DND-41 (cell line): ENCODE data around the gene BTN2A1.
"Not testable (repeated sequence)": the region's sequence is repeated elsewhere in the genome, so short reads cannot be mapped to it uniquely, and the experiment has no call there.

Source experiments
- ATAC-seq: fragments of 200-7000 bp; cut with Tn5 transposase; 3 replicates; pipeline ENCODE4 v1.9.1; 2021; ENCODE audit warnings: low read depth; ENCODE audit not compliant: insufficient read depth
- DNase-seq: peaks from one replicate; pipeline ENCODE4 v3.0.0-alpha.2; 2020
- H2AFZ ChIP-seq: 2 replicates; pipeline ENCODE4 v1.6.0; 2012; ENCODE audit warnings: low read depth, low read length
- H3K27ac ChIP-seq: 2 replicates; pipeline ENCODE4 v1.5.1; 2012; ENCODE audit warnings: low read length, inconsistent platforms
- H3K27me3 ChIP-seq: fragments of 200-600 bp; sonication (generic); 2 replicates; pipeline ENCODE4 v1.6.0; 2012; ENCODE audit warnings: low read length, mild to moderate bottlenecking, inconsistent platforms; ENCODE audit not compliant: insufficient read depth, poor library complexity
- H3K36me3 ChIP-seq: 2 replicates; pipeline ENCODE4 v1.5.1; 2012; ENCODE audit warnings: low read length, inconsistent platforms; ENCODE audit not compliant: insufficient read depth
- H3K4me1 ChIP-seq: 2 replicates; pipeline ENCODE4 v1.5.1; 2012; ENCODE audit warnings: mild to moderate bottlenecking, low read length; ENCODE audit not compliant: insufficient read depth
- H3K4me2 ChIP-seq: 2 replicates; pipeline ENCODE4 v1.6.0; 2012; ENCODE audit warnings: mild to moderate bottlenecking, moderate library complexity, low read length, inconsistent platforms; ENCODE audit not compliant: insufficient read depth
- H3K4me3 ChIP-seq, 2 experiments: fragments of 200-600 bp in 1 of 2; shearing (Covaris generic) in 1 of 2; 2 replicates each; pipeline ENCODE4 v1.5.1; 2012 to 2016; ENCODE audit warnings: inconsistent platforms in 2 of 2, low read length in 2 of 2, mild to moderate bottlenecking in 2 of 2, low read depth in 1 of 2, moderate library complexity in 1 of 2
- H3K79me2 ChIP-seq: 2 replicates; pipeline ENCODE4 v1.6.0; 2012; ENCODE audit warnings: low read length, inconsistent platforms; ENCODE audit not compliant: insufficient read depth
- H3K9ac ChIP-seq: 2 replicates; pipeline ENCODE4 v1.6.0; 2012; ENCODE audit warnings: low read depth, mild to moderate bottlenecking, inconsistent platforms, low read length, moderate library complexity
- H3K9me3 ChIP-seq: 2 replicates; pipeline ENCODE4 v1.5.1; 2012; ENCODE audit warnings: low read length, moderate library complexity, mild to moderate bottlenecking, inconsistent platforms; ENCODE audit not compliant: insufficient read depth, severe bottlenecking
- H4K20me1 ChIP-seq: 2 replicates; pipeline ENCODE4 v1.6.0; 2012; ENCODE audit warnings: low read length; ENCODE audit not compliant: insufficient read depth
- CTCF ChIP-seq: IDR thresholded peaks from 2 replicates; pipeline ENCODE4 v1.5.1; 2012; ENCODE audit warnings: borderline replicate concordance, low read length, moderate library complexity, mild to moderate bottlenecking; ENCODE audit not compliant: poor library complexity, severe bottlenecking; ENCODE audit errors: extremely low read depth
- EZH2 ChIP-seq: IDR thresholded peaks from 3 replicates; pipeline ENCODE4 v1.6.1; 2012; ENCODE audit warnings: borderline replicate concordance, low read depth, mild to moderate bottlenecking, moderate library complexity, low read length, inconsistent platforms; ENCODE audit not compliant: severe bottlenecking

BTN2A1 gene

GRCh38 chr6:26430787-26431186 is 27.0 kb upstream of the BTN2A1 start:
- H3K79me2 ChIP-seq = no peaks in the 10 kb centered on the region
- no peak overlapping the region for H3K4me2 ChIP-seq

GRCh38 chr6:26431258-26432172 is 26.2 kb upstream of the BTN2A1 start:
- Histone ChIP-seq H3K27me3 (no peaks in the 10 kb centered on the region), H3K4me3 (no peak overlapping the region), H3K79me2 (no peaks in the 10 kb centered on the region), H2AFZ (no peak overlapping the region), H3K27ac (no peak overlapping the region), H3K9ac (no peak overlapping the region), H3K4me2 (no peak overlapping the region), H4K20me1 (no peaks in the 10 kb centered on the region), H3K36me3 (peaks cover 34% of the 10 kb centered on the region), H3K4me1 (no peaks in the 10 kb centered on the region), H3K9me3 (peaks cover 5% of the 10 kb centered on the region)
- no peak for DNase-seq
- no peak for TF ChIP-seq EZH2
- TF ChIP-seq CTCF = no peak
- ATAC-seq = no peak

More at GRCh38 chr6:26430787-26431186, 27.0 kb upstream of the BTN2A1 start:
- H3K36me3 ChIP-seq = peaks cover 41% of the 10 kb centered on the region
- H3K4me3 ChIP-seq = no peak overlapping the region
- H3K9me3 ChIP-seq = peaks cover 5% of the 10 kb centered on the region
- H4K20me1 ChIP-seq = no peaks in the 10 kb centered on the region
- no peak overlapping the region for H3K27ac ChIP-seq
- no peak overlapping the region for H3K9ac ChIP-seq
- no peaks in the 10 kb centered on the region for H3K27me3 ChIP-seq
- no peaks in the 10 kb centered on the region for H3K4me1 ChIP-seq
- no peak for DNase-seq
- TF ChIP-seq EZH2 (no peak), CTCF (no peak)
- no peak overlapping the region for H2AFZ ChIP-seq
- ATAC-seq = no peak

- Histone ChIP-seq H3K36me3 (peaks cover 30% of the 10 kb centered on the region), H3K4me2 (no peak overlapping the region), H3K9me3 (peaks cover 5% of the 10 kb centered on the region), H3K9ac (no peak overlapping the region), H3K79me2 (no peaks in the 10 kb centered on the region), H2AFZ (no peak overlapping the region), H3K27me3 (no peaks in the 10 kb centered on the region), H3K27ac (no peak overlapping the region), H3K4me1 (no peaks in the 10 kb centered on the region), H4K20me1 (no peaks in the 10 kb centered on the region), H3K4me3 (no peak overlapping the region)
- ATAC-seq (no peak), DNase-seq (no peak)
- TF ChIP-seq CTCF (no peak), EZH2 (no peak)
These were observed 25.0 kb upstream of the BTN2A1 start for GRCh38 chr6:26432627-26433201.

GRCh38 chr6:26433680-26434079 is 24.1 kb upstream of the BTN2A1 start:
- not testable (repeated sequence) for H3K79me2 ChIP-seq, H3K27ac ChIP-seq, ATAC-seq, H4K20me1 ChIP-seq, H3K4me2 ChIP-seq, H3K9ac ChIP-seq, H3K4me3 ChIP-seq, H3K27me3 ChIP-seq, H3K4me1 ChIP-seq, H2AFZ ChIP-seq, H3K9me3 ChIP-seq, DNase-seq
- H3K36me3 ChIP-seq = peaks cover 25% of the 10 kb centered on the region
